Stimulated activated CD8-positive, alpha-beta memory T cell treated with anti-CD3 and anti-CD28 coated beads, Interleukin-15, amount 100 ng/mL, for 1 hour (primary cell): ENCODE measurements around the gene OSBPL5.
"Not testable (repeated sequence)": the region's sequence is repeated elsewhere in the genome, so short reads cannot be mapped to it uniquely, and the experiment has no call there.

ENCODE experiments used
- DNase-seq: peaks from one replicate; pipeline ENCODE4 v3.0.0-alpha.2; 2020; ENCODE audit warnings: low read depth

The OSBPL5 gene

DNA sequence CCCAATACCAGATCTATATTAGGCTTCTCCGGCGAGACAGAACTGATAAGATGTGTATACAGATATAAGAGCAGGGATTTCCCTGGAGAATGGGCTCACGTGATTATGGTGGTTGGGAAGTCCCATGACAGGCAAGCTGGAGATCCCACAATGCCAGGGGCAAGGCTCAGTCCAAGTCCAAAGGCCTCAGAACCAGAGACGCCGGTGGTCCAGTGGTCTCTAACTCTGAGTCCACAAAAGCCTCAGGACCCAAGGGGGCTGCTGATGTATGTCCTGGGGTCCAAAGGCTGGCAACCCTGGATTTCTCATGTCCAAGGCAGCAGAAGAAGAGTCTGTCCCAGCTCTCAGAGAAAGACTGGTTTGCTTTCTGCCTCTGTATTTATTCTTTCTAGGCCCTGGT is 15.8 kb upstream of the OSBPL5 start:
- no peak for DNase-seq

DNA sequence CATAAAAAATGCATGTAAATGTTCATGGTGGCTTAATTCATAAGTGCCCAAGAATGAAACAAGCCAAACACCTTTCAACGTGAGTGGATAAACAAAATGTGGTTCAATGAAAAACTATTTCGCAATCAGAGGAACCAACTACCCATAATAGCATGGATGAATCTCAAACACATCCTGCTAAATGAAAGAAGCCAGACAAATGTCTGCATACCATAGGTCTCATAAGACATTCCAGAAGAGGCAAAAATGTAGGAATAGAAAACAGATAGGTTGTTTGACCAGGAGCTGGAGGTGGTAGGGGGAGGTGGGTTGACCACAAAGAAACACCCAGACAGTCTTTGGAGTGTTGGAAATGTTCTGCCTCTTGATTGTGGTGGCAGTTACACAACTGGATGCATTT is 13.2 kb upstream of the OSBPL5 start:
- DNase-seq: no peak

DNA sequence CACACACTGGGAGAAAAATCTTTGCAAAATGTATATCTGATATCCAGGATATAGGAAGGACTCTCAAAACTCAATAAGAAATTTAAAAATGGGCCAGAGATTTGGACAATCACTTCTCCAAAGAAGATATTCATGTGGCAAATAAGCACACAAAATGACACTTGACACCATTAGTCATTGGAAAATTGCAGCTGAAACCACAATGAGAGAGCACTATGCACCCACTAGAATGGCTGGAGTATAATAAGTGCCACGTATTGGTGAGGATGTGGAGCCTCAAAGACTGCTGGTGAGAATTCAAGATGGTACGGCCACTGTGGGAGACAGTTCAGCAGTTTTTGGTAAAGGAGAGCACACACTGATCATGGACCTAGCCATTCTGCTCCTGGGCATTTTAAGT is 12.8 kb upstream of the OSBPL5 start:
- no peak for DNase-seq

DNA sequence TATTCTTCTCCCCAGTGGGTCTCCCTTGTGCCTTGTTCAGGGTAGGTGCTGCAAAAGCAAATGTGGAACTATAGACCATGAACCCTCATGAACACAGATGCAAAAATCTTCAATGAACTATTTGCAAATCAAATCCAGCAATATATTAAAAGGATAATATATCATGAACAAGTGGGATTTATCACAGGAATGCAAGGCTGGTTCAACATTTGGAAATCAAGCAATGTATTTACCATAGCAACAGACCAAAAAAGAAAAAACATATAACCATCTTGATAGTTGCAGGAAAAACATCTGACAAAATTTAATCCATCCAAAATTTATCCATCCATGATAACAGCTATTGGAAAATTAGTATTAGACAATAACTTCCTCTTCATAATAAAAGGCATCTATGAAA is 11.4 kb upstream of the OSBPL5 start:
- DNase-seq: no peak

DNA sequence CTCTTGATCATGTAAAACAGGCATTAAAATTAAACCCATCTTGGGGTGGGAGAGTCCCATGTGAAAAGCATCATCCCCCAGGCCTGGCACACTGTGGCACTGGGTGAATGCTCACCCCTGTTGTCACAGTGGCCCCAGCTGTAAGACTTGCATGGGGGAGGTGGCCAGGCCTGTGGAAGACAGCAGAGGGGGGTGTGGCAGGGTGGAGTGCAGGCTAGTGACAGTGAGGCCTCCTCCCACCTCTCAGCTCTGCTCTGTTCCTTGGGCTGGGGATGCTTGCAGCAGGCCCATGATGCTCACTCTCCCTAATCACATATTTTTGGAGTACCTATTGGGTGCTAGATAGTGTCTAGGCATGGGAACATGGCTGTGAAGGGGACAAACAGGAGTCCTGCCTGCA is 10.1 kb upstream of the OSBPL5 start:
- DNase-seq: no peak

DNA sequence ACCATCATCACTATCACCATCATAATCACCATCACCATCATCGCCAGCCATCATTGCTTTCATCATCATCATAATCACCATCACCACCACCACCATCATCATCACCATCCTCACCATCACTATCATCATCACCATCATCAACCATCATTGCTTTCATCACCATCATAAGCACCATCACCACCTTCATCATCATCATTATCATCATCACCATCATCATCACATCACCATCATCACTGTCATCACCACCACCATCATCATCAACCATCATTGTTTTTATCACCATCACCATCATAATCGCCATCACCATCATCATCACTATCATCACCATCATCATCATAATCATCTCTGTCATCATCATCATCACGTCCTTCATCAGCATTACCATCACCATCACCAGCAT is 9.3 kb upstream of the OSBPL5 start:
- DNase-seq: no peak

DNA sequence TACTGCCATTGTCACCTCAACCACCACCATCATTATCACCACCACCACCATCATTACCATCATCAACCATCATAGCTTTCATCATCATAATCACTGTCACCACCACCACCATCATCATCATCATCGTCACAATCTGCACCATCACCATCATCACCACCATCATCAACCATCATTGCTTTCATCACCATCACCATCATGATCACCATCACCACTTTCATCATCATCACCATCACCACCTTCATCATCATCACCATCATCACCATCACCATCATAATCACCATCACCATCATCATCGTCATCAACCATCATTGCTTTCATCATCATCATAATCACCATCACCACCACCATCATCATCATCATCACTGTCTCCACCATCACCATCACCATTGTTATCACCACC is 8.7 kb upstream of the OSBPL5 start:
- no peak for DNase-seq

DNA sequence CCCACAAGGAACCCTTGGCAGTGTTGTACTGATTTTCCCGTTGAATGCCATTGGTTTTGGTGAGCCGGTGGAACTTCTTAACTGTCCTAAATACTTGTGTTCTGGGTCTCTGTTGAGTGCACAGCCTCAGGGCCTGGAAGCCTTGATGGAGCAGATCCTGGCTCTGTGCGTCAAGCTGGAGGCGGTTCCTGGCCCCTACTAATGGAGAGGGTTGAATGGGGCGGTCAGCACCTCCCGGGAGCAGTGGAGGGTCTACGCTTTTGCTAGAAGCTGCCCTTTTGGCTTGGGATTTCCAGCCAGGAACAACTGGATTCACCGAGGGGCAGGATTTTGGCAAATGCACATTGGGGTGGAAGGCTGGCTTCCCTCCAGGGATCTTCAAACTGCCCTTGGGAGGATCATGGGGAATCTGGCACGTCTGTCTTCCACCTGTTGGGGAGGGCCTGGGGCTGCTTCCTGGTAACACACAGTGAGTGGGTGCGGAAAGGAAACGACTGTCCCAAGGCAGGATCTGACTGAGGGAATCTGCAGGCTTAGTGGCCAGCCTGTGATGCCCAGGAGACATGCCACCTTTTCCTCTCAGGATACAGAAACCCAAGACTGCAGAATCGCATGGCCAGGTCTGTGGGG is 6.9 kb upstream of the OSBPL5 start:
- no peak for DNase-seq

DNA sequence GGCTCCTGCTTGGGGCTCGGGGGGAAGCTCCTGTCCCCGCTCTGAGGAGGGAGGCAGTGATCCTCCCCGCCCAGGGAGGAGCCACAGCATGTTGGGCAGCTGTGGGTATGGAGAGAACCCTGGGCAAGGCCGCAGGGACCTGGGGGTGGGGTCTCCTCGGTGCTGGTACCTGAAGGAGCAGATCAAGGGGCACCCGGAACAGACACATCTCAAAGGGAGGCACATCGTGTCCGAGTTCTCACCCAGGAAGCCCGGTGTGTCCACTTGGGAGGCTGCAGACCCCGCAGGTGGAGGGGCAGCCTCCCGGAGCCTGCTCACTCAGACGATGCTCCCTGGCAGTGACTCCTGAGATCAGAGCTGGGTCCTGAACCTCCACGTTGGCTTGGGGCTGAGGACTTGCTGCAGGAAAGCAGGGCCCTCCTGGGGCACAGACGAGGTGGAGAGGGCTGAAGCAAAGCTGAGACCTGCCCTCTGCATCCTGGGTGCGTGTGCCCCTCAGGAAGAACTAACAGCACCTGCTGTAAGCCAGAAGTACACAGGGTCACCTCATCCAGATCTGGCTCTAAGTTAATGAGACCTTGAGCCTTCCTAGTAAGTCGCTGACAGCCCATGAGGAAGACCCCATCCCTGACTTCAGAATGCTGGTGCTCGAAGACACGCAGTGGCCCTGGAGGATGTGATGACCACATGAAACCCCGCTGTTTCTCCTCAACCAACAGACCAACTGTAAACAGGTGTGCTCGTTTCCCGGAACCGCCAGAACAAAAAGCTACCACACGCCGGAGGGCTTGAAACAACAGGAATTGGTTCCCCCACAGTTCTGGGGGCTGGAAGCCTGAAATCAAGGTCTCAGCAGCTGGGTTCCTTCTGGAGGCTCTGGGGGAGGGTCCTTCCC is 5.9 kb upstream of the OSBPL5 start:
- DNase-seq: no peak

DNA sequence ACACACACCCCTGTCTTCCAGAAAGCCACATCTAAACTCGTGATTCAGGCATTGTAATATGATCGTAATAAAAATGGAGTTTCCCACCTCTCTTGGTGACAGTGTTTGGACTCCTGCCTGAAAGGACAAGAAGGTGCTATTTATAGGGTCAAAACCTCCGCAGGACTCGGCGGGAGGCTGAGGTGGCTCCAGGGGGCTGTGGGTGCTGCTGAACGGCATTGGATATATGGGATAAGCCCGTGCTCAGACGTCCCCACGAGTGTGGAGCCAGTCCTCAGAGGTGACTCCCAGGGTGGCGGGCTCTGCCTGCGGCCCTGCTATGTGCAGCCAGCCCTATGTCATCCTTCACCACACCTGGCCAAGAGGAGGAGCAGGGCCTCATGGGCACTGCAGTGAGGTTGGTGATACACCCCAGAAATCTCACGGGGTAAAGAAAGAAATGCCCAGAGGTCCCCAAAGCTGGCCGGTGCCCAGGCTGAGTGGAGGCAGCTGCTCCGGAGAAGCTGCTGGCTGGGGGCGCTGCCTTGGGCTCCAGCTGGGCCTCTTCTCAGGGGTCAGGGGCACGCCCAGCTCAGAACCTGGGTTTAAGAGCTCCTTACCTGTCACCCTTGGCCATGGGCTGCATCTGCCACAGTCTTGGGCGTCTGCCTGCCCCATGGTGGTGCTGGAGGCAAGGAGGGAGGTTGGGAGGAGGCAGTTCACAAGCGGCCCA is 5.1 kb upstream of the OSBPL5 start:
- no peak for DNase-seq

DNA sequence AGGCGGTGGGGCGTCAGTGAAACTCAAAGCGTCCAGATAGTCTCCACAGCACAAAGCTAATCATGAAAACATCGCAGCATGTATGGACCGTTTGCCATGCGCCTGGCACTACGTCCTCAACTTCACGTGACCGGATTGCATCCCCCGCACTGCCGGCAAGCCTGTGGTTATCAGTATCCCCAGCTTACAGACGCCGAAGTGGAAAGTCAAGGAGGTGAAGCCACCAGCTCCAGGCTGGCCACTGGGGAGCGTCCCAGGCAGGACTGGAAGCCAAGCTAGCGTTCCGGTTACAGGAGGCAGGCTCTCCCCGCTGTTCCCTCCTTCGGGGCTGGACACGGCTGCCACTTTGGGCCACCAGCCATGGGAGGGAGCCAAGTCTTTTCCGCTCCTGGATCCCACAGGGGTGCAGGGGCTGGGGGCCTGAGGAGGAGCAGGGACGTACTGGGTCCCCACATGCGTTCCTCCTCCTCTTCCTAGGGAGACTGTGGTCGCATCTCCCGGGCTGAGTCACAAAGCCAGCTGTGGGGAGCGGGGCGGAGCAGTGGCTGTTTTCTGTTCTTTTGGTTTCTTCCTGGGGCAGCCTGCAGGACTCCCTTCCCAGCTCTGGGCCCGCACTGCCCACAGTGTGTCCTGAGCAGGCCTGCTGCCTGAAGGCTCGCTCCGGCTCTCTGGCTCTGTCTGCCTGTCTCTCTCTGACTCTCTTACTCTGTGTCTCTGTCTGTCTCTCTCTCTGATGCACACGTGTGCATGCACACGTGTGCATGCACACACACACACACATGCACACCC is 4.3 kb upstream of the OSBPL5 start:
- no peak for DNase-seq

DNA sequence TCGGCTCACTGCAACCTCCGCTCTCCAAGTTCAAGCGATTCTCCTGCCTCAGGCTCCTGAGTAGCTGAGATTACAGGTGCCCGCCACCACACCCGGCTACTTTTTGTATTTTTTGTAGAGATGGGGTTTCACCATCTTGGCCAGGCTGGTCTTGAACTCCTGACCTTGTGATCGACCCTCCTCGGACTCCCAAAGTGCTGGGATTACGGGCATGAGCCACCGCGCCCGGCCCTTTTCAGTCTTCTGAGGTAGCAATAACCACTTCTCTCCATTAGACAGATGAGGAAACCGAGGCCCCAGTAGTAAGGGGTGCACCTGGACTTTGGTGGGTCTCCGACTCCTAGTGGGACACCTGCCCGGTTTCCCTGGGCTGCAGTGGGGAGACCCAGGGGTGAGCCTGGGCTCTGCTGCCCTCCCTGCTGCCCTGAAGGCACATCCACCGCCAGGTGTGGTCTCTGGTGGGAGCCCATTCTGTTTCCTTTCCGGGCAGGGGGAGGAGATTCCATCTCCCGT is 3.7 kb upstream of the OSBPL5 start:
- DNase-seq: not testable (repeated sequence)

DNA sequence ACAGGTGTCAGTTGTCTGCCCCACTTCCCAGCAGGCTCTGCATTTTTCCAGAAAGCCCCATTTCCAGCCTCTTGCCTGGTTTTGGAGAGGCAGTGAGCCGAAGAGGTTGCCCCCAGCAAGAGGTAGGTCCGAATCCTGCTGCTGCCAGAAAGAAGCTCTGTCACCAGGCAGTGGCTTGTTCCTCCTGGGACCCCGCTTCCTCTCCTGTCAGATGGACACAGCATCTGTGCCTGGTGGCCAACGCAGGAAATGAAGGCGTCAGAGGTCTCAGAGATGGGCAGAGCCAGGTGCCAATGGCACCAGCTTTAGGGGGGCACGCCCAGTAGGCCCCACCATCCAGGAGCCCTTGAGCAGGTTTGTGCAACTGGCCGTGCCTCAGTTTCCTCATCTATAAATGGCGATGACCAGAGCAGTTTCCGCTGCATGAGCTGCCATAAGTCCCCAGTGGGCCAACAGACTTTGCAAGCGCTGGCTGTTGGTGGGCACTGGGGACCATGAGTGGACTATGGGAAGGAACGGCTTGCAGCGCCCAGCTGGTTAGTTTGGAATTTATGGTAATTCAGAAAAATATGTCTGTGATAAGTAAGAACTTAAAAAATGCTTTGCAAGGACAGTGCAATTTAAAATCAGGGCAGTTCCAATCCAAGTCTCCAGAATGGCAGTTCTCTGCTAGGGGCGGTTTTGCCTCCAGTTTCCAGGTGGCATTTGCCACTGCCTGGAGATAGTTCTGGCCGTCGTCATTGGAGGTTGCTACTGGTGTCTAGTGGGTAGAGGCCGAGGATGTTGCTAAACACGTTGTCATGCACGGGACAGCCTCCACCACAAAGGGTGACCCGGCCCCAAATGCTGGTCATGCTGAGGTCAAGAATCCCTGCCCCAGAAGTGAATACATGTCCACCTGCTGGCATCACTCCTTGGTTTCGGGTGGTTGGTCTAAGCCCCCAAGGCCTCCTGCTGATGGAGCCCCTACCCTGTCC is 2.3 kb upstream of the OSBPL5 start:
- no peak for DNase-seq

DNA sequence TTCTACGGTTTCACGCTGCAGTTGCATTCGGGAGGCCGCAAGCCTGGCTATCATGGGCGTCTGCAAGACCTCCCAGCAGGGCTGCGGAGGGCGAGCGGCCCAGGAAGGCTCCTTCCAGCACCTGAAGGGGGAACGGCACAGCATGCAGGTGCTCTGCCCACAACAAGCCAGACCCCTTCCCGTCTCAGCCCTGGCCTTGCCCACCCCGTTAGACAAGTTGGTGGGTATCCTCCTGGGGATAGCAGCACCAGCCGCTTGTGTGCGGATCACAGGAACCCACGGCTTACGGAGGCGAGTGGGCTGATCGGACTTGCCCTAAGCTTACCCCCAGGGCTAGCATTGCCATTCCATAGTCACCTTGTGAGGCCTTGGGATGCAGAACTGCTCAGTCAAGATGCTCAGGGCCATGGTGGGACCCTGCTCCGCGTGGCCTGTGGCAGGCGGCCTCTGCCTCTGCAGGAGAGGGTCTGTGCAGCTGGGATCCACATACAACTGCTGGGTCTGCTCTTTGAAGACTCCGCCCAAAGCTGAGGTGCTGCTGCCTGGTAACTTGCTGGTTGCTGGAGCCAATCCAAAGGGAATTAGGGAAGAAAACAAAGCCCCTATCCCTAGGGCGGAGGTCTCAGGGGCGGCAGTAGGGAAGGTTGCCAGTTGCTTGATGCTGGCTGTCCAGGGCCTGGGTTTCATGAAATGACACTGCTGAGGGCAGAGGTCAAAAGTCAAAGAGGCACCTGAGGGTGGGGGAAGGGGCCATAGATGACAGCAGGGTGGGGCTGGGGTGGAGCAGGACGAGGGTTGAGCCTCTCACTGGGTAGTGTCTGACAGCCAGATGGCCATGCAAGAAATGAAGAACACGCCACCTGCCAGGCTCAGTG is 1.4 kb upstream of the OSBPL5 start:
- no peak for DNase-seq

DNA sequence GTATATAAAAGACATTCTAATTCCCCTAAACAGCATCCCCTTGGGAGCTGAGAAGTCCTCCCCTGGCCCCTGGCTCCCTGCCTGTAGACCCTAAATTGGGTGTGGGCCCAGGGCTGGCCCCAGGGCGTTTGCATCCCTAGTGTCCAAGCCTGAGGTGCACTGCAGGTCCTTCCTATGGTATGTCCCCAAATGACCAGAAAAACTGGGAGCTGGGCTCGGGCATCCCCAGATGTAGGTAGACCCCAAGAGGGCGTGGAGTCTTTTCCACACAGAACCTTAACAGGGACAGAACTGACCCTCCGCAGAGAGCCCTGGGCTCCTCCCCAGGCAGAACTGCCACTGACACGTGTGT is 782 bp upstream of the OSBPL5 start:
- DNase-seq: no peak

DNA sequence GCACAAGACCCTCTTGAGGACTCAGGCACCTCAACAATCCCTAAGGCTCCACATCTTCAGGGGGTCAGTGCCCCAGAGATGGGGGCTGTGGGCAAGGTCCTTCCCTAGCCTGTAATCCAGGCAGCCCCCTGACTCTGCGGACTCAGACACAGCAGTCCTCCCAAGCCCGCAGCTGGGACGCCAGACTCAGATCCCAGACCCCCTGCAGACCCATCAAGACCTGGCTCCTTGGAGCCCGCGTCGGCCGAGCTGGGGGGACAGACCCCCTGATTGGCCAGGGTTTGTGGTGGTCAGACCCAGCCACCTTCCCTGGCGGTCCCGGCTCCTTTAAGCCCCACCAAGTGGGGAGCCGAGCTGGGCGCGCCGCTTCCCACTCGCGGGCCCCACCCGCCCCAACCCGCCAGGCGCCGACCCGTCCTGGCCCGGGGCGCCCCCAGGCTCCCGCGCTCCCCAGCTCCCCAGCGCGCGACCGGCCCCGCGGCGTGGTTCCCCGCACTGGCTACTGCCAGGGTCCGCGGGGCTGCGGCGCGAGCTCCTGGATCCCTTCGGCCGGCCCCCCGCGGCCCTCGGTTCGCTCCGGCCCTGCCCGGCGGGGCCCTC is 458 bp downstream of the OSBPL5 start:
- no peak for DNase-seq

DNA sequence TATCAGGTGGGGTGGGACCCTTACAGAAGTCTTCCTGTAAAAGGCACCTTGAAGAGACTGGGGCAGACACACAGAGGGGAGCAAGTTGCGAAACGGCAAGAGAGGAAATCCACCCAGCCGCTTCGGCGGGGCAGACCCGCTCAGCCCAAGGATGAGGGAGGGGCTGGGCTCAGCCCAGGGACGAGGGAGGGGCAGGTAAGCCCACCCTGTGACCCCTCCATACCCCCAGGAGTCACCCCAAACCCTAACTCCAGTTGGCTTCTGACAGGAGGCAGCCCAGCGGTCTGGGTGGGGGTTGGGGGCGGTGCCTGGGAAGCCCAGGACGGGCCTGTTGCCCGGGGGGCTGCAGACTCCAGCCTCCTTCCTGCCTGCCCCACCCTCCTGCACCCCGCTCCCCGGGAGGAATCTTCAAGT is 965 bp downstream of the OSBPL5 start:
- DNase-seq: no peak

DNA sequence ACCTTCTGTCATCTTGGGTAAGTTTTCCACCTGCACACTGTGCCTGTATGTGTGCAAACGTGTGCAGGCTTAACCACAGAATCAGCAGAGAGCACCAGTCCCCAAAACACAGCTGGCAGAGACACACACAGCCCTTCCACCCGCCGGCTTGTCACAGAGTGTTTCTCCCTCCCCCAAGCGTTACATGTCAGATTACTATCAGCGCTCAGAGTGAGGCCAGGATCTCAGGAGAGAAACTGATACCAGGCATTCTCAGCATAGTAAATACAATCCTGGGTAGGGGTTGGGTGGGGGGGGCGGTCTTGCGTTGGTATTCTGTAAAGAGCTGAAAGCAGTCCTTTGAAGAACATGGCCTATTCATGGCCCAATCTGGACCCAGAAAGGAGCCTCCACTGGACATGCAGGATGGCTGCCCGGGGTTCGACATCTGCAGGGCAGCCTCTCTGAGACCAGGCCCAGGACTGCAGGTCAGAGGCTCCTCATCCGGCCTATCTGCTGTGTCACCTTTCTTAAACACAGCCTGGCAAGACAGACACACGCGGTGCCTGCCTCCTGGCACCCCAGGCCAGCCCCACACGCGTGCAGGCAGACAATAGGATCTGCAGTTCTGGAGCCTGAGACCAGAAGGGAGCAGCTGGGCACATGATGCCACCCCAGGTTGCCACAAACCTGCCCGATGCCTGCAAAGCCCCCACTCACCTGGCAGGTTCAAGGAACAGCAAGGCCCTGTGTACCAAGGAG is 1.7 kb downstream of the OSBPL5 start:
- no peak for DNase-seq
